ENCODE data around the gene CHN2. TPM values are rescaled to one million over a fixed set of nuclear protein-coding genes. Genes with fewer than 3 reads are reported as not detected.

CHN2 gene
- total RNA-seq, 1 donor from 2014 or later = 0.50 TPM

GRCh38 chr7:29328811-29329210 is 134.2 kb downstream of the CHN2 start:
- no peak overlapping the region for H3K27ac Mint-ChIP-seq (ENCODE audit: unreplicated experiment)
- peaks cover 3% of the 10 kb centered on the region for H3K27me3 Mint-ChIP-seq (ENCODE audit: low read depth)
- no peak for DNase-seq (ENCODE audit: low spot score)
- no peaks in the 10 kb centered on the region for H3K36me3 Mint-ChIP-seq (ENCODE audit: low read depth)
- no peaks in the 10 kb centered on the region for H3K9me3 Mint-ChIP-seq (ENCODE audit: low read depth)
- no peak overlapping the region for H3K4me3 Mint-ChIP-seq (ENCODE audit: unreplicated experiment)
- TF ChIP-seq, protein P1, sequence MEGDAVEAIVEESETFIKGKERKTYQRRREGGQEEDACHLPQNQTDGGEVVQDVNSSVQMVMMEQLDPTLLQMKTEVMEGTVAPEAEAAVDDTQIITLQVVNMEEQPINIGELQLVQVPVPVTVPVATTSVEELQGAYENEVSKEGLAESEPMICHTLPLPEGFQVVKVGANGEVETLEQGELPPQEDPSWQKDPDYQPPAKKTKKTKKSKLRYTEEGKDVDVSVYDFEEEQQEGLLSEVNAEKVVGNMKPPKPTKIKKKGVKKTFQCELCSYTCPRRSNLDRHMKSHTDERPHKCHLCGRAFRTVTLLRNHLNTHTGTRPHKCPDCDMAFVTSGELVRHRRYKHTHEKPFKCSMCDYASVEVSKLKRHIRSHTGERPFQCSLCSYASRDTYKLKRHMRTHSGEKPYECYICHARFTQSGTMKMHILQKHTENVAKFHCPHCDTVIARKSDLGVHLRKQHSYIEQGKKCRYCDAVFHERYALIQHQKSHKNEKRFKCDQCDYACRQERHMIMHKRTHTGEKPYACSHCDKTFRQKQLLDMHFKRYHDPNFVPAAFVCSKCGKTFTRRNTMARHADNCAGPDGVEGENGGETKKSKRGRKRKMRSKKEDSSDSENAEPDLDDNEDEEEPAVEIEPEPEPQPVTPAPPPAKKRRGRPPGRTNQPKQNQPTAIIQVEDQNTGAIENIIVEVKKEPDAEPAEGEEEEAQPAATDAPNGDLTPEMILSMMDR (IDR thresholded peaks at IDR 0.05) = no peak
- peaks cover 23% of the 10 kb centered on the region for H3K4me1 Mint-ChIP-seq (ENCODE audit: low read depth)

GRCh38 chr7:29329686-29330085 is 135.1 kb downstream of the CHN2 start:
- Mint-ChIP-seq H3K27me3 (ENCODE audit: low read depth) (peaks cover 3% of the 10 kb centered on the region), H3K27ac (ENCODE audit: unreplicated experiment) (no peak overlapping the region), H3K36me3 (ENCODE audit: low read depth) (no peaks in the 10 kb centered on the region), H3K4me3 (ENCODE audit: unreplicated experiment) (no peak overlapping the region), H3K9me3 (ENCODE audit: low read depth) (no peaks in the 10 kb centered on the region), H3K4me1 (ENCODE audit: low read depth) (peaks cover 23% of the 10 kb centered on the region)
- TF ChIP-seq, protein P1 (IDR thresholded peaks at IDR 0.05) = no peak
- no peak for DNase-seq (ENCODE audit: low spot score)

GRCh38 chr7:29330136-29330535 is 135.6 kb downstream of the CHN2 start:
- Mint-ChIP-seq H3K36me3 (ENCODE audit: low read depth) (no peaks in the 10 kb centered on the region), H3K27ac (ENCODE audit: unreplicated experiment) (no peak overlapping the region), H3K4me1 (ENCODE audit: low read depth) (peaks cover 23% of the 10 kb centered on the region), H3K9me3 (ENCODE audit: low read depth) (no peaks in the 10 kb centered on the region), H3K4me3 (ENCODE audit: unreplicated experiment) (no peak overlapping the region), H3K27me3 (ENCODE audit: low read depth) (peaks cover 3% of the 10 kb centered on the region)
- no peak for DNase-seq (ENCODE audit: low spot score)
- TF ChIP-seq, protein P1 (IDR thresholded peaks at IDR 0.05) = no peak

DNA sequence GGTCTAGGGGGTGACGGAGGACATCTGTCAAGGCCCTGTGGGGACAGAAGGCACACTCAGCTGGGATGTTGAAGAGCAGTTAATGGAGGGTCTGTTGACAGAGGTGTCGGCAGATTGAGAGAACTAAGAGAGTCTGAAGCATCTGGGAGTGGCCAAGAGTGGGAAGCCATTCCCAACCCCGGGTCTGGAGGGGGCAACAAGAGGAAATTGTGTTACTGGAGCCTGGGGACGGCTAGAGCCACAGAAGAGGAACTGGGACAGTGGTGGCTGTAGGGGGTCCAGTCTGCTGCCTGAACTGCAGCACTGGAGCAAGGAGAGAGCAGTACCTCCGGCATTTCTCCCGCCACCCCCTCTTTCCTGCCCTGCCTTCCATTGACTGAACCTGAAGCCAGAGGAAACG is 136.6 kb downstream of the CHN2 start:
- Mint-ChIP-seq H3K4me3 (ENCODE audit: unreplicated experiment) (no peak overlapping the region), H3K9me3 (ENCODE audit: low read depth) (no peaks in the 10 kb centered on the region), H3K27me3 (ENCODE audit: low read depth) (peaks cover 3% of the 10 kb centered on the region), H3K36me3 (ENCODE audit: low read depth) (no peaks in the 10 kb centered on the region), H3K4me1 (ENCODE audit: low read depth) (peaks cover 23% of the 10 kb centered on the region), H3K27ac (ENCODE audit: unreplicated experiment) (no peak overlapping the region)
- DNase-seq (ENCODE audit: low spot score) = no peak
- TF ChIP-seq, protein P1 (IDR thresholded peaks at IDR 0.05) = no peak

DNA sequence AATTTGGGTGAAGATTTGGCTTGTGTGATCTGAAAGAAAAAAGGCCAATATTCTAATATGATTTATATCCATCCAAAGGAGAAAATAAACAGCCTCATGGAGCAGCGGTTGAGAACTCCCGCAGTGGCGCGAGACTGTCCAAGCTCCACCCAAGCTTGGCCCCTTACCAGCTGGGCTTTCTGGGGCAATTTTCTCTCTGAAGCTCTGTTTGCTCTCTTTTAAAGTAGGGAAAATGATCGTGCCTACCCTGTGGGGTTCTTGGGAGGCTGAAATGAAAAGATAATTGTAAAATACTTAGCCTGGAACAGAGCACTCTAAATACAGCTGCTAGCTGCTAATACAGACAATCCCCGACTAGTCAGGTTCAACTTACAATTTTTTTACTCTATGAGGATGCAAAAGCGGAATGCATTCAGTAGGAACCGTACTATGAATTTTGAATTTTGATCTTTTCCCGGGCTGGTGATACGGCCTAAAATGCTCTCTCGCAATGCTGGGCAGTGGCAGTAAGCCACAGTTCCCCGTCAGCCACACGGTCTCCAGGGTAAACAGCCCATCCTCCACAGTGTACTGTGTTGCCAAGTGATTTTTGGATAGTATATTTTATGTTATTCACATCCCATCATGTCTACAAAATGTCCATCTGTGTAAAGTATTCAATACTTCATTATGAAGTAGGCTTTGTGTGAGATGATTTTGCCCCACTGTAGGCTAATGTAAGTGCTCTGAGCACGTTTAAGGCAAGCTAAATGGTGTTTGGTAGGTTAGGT is 137.7 kb downstream of the CHN2 start:
- TF ChIP-seq, protein P1 (IDR thresholded peaks at IDR 0.05) = no peak
- Mint-ChIP-seq H3K4me3 (ENCODE audit: unreplicated experiment) (no peak overlapping the region), H3K36me3 (ENCODE audit: low read depth) (no peaks in the 10 kb centered on the region), H3K4me1 (ENCODE audit: low read depth) (peaks cover 30% of the 10 kb centered on the region), H3K27me3 (ENCODE audit: low read depth) (peaks cover 3% of the 10 kb centered on the region), H3K9me3 (ENCODE audit: low read depth) (no peaks in the 10 kb centered on the region), H3K27ac (ENCODE audit: unreplicated experiment) (no peak overlapping the region)
- no peak for DNase-seq (ENCODE audit: low spot score)
